ENCODE results near the gene TNNI2.
A peak's percentile ranks its signal among the peaks of the same experiment; 100 is the strongest.

DNA sequence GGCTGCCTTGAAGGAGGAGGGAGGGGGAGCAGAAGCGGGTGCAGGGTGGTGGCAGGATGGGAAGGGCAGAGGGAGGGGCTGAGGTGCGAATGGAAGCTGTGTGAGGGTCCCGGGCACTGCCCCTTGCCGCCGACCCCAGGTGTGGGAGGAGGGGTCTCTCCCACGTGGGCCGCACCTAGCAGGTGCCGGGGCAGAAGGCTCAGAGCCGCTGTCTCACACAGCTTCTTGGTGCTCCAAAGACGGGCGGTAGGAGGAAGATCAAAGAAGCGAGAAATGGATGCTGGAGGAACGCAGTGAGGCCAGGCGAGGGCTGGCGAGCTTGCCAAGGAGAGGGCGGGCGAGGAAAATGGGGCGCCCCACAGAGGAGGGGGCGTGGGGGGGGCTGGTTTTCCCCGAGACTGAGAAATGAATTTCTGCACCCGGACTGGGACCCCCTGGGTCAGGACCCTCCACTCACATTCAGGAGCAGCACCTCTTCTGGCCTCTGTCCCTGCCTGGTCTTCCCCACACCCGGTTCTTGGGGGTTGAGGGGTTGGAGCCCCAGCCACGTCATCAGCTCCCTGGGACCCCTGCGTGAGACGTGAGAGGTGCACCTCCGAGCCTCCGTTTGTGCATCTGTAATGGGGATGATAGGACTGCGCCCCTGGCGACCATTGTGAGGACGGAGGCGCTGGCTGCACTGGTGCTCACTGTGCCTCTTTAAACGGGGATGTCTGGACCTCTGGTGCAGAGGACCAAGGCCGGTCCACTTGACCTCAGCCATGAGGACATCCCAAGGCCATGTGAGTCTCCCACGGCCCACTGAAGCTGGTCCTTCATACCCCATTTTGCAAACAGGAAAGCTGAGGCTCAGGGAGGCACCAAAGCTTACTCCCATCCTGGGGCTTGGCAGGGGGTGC is 30.9 kb downstream of the TNNI2 start:
- TF ChIP-seq CTCF (conservative IDR thresholded peaks at IDR 0.05; ENCODE audit: low read depth, low read length) (peak; percentile 43), EZH2 (IDR thresholded peaks at IDR 0.05; ENCODE audit: borderline replicate concordance, low read depth, low read length, poor library complexity, severe bottlenecking) (peak; percentile 54)

Data from A673 (cell line).